Thyroid gland (tissue), 4 donors: ENCODE measurements around the gene ERP29. TPM values are rescaled to one million over a fixed set of nuclear protein-coding genes. Genes with fewer than 3 reads are reported as not detected.
A peak's percentile ranks its signal among the peaks of the same experiment; 100 is the strongest.

Experiments
- DNase-seq, 2 donors: peaks; one replicate each; pipeline ENCODE4 v3.0.0-alpha.2; 2019
- H3K27ac ChIP-seq, 3 donors: fragments of 200-600 bp; sonication (generic); 1 replicate in 2 of 3; 2 replicates in 1 of 3; pipeline ENCODE4 v1.5.1; 2016 to 2019; ENCODE audit warnings: mild to moderate bottlenecking in 1 of 3, moderate library complexity in 1 of 3
- H3K27me3 ChIP-seq: fragments of 200-600 bp; sonication (generic); one replicate; pipeline ENCODE4 v1.5.1; 2019
- H3K36me3 ChIP-seq, 2 donors: fragments of 200-600 bp; sonication (generic); one replicate each; pipeline ENCODE4 v1.5.1; 2016 to 2019
- H3K4me1 ChIP-seq, 2 donors: fragments of 200-600 bp; sonication (generic); one replicate each; pipeline ENCODE4 v1.5.1; 2017 to 2019
- H3K4me3 ChIP-seq, 3 donors: fragments of 200-600 bp; sonication (generic); replicated peaks in 1 of 3; 1 replicate in 2 of 3; 2 replicates in 1 of 3; pipeline ENCODE4 v1.5.1; 2016; ENCODE audit warnings: mild to moderate bottlenecking in 1 of 3
- H3K9me3 ChIP-seq: fragments of 200-600 bp; sonication (generic); one replicate; pipeline ENCODE4 v1.5.1; 2017
- CTCF ChIP-seq, 6 experiments: fragments of 200-600 bp in 3 of 6; fragments of 450-650 bp in 3 of 6; sonication (generic) in 3 of 6; IDR thresholded peaks; one replicate each; pipeline ENCODE4 v1.5.1; 2016 to 2019; ENCODE audit warnings: antibody characterized with exemption in 6 of 6, mild to moderate bottlenecking in 2 of 6, inconsistent platforms in 1 of 6, moderate library complexity in 1 of 6
- POLR2A ChIP-seq, 2 donors: fragments of 450-650 bp; IDR thresholded peaks; one replicate each; pipeline ENCODE4 v1.6.1; 2017; ENCODE audit warnings: antibody characterized with exemption in 2 of 2, mild to moderate bottlenecking in 2 of 2, moderate library complexity in 1 of 2
- WGBS, 2 donors: methylation state at CpG; one replicate each; pipeline ENCODE4 v1.1.5; 2017; 5-methylcytosine and 5-hydroxymethylcytosine counted together
- intact Hi-C: fragments of 100-400 bp; cut with DNase I; formaldehyde crosslinking; loops from one replicate; pipeline ENCODE4 v1.15.1; 2023
- total RNA-seq, 4 donors: library from RNA; depleted of rRNA; stranded (reverse); fragments of >200 nt; gene quantifications; one replicate each; pipeline ENCODE4 v1.2.3, GENCODE V29; 2016

Gene ERP29
- 10 to 100 TPM; 66.1 to 93.3 (median 80.7) TPM for total RNA-seq

- TF ChIP-seq POLR2A (IDR thresholded peaks at IDR 0.05) = peak; percentile 85 to 95
- TF ChIP-seq CTCF (IDR thresholded peaks at IDR 0.05) = peak; percentile 16 to 79 (median 62)
- intact Hi-C loops = loop anchor here (10.0 kb wide), 1 partner anchor 168 kb away; the partner anchor contains the start of gene MAPKAPK5
- Histone ChIP-seq H3K9me3 (no peaks in the 10 kb centered on the region), H3K27me3 (no peaks in the 10 kb centered on the region), H3K4me1 (peaks cover 22 to 42% of the 10 kb centered on the region in 2 donors), H3K27ac (peak within 1 kb of the TSS; percentile 92 to 98 (median 95)), H3K4me3 (peak within 1 kb of the TSS; percentile 77 to 93 (median 90)), H3K36me3 (no peaks in the 10 kb centered on the region)
- DNase-seq = peak; percentile 100
- WGBS, 2 donors = 0 to 1% methylated on average over 2 to 20 of the region's 67 CpGs
These were observed at the start of gene ERP29, which contains the start of gene TMEM116 for GRCh38 chr12:112012775-112013600. TSS of gene ERP29 (plus strand) at chr12:112013426. CDS start at chr12:112013466, 40 bp downstream. TSS of gene TMEM116 (minus strand) at chr12:112013165. CDS start at chr12:112005270, 7,895 bp downstream.

GRCh38 chr12:111964935-111965334 is 48.3 kb upstream of the ERP29 start:
- H3K36me3 ChIP-seq = no peaks in the 10 kb centered on the region
- no peaks in the 10 kb centered on the region for H3K9me3 ChIP-seq
- H3K27ac ChIP-seq = peak overlapping the region in 2 of 3 donors; percentile 13 to 44
- H3K27me3 ChIP-seq = no peaks in the 10 kb centered on the region
- intact Hi-C loops = no loop called here
- H3K4me3 ChIP-seq = no peak overlapping the region
- WGBS, 2 donors = 23 to 55% methylated on average over 1 of the region's 1 CpG
- H3K4me1 ChIP-seq = peaks cover 0 to 4% of the 10 kb centered on the region in 2 donors
- no peak for DNase-seq
- TF ChIP-seq POLR2A (IDR thresholded peaks at IDR 0.05) (no peak), CTCF (IDR thresholded peaks at IDR 0.05) (no peak)

- no peaks in the 10 kb centered on the region for H3K4me1 ChIP-seq
- intact Hi-C loops = no loop called here
- H3K9me3 ChIP-seq = no peaks in the 10 kb centered on the region
- H3K36me3 ChIP-seq = no peaks in the 10 kb centered on the region
- DNase-seq = no peak
- no peak overlapping the region for H3K27ac ChIP-seq
- no peaks in the 10 kb centered on the region for H3K27me3 ChIP-seq
- H3K4me3 ChIP-seq = no peak overlapping the region
- TF ChIP-seq CTCF (IDR thresholded peaks at IDR 0.05) (no peak), POLR2A (IDR thresholded peaks at IDR 0.05) (no peak)
These were observed 41.4 kb upstream of the ERP29 start for GRCh38 chr12:111971800-111972199.

- TF ChIP-seq POLR2A (IDR thresholded peaks at IDR 0.05) = no peak
- TF ChIP-seq CTCF (IDR thresholded peaks at IDR 0.05) = no peak
- no peaks in the 10 kb centered on the region for H3K36me3 ChIP-seq
- H3K4me1 ChIP-seq = no peaks in the 10 kb centered on the region
- H3K27me3 ChIP-seq = no peaks in the 10 kb centered on the region
- no peak overlapping the region for H3K4me3 ChIP-seq
- intact Hi-C loops = no loop called here
- 75 to 77% methylated on average over 5 of the region's 5 CpGs for WGBS, 2 donors
- H3K9me3 ChIP-seq = no peaks in the 10 kb centered on the region
- H3K27ac ChIP-seq = no peak overlapping the region
- DNase-seq = no peak
These were observed 37.9 kb upstream of the ERP29 start for GRCh38 chr12:111975161-111975931.
